ENCODE measurements around the gene ACSBG1.

ACSBG1 gene

GRCh38 chr15:78129077-78129750 is 105.2 kb downstream of the ACSBG1 start:
- no peak for DNase-seq

DNA sequence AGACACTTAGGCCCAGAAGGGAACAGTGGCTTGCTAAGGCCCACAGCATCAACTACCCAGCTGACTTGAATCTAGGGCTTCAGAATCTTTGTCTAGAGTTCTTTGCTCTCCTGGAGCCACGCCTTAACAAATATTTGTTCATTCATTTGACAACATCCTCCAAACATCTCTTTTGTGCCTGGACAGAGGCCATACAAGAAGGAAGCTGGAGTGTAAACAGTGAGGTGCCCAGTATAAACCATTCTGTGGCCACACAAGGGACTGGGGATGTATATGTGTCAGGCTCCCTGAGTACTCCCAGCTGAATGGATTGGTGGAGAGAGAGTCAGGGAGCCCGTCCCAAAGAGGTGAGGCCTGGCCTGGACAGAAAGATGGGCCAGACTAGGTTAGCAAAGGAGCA is 106.5 kb downstream of the ACSBG1 start:
- DNase-seq = no peak

- DNase-seq = no peak
These were observed 109.1 kb downstream of the ACSBG1 start for GRCh38 chr15:78125267-78125666.

DNA sequence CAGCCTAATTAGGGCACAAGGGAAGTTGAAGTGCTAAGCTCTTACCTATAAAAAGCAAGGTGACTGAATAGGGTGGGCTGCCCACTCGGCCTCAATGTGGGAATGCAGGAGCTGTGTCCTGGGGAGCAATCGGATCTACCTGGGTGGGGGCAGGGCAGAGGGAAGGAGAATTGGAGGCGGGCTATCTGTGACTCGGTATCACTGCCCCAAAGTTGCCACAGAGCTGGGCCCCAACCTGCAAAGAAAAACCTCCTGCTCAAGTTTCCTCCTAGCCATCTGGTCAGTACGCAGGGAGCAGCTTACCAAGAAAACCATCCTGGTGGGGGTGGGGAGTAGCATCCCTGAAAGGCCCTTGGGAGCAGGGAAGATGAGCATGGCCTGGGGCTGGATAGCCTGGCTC is 113.8 kb downstream of the ACSBG1 start:
- DNase-seq = no peak

Measured in activated CD4-positive, CD25-positive, alpha-beta regulatory T cell treated with anti-CD3 and anti-CD28 coated beads, Interleukin-2, amount 50 U/mL, for 72 hours (primary cell).